ENCODE results near the gene MOB3B.

- TF ChIP-seq TCF4 (CRISPR knock-in tag; IDR thresholded peaks at IDR 0.05; ENCODE audit: borderline replicate concordance) (no peak), ZNF565 (CRISPR knock-in tag; conservative IDR thresholded peaks at IDR 0.05; ENCODE audit: low read depth) (no peak), BACH2 (CRISPR knock-in tag; IDR thresholded peaks at IDR 0.05; ENCODE audit: borderline replicate concordance) (no peak), OSR1 (CRISPR knock-in tag; IDR thresholded peaks at IDR 0.05) (no peak), GLIS3 (CRISPR knock-in tag; IDR thresholded peaks at IDR 0.05) (no peak), CREB5 (CRISPR knock-in tag; IDR thresholded peaks at IDR 0.05; ENCODE audit: low read depth) (no peak), PPARA (CRISPR knock-in tag; IDR thresholded peaks at IDR 0.05; ENCODE audit: borderline replicate concordance) (no peak), TOX (CRISPR knock-in tag; IDR thresholded peaks at IDR 0.05; ENCODE audit: borderline replicate concordance) (no peak), ZC3H10 (CRISPR knock-in tag; IDR thresholded peaks at IDR 0.05) (no peak)
- TF ChIP-seq, protein P1, sequence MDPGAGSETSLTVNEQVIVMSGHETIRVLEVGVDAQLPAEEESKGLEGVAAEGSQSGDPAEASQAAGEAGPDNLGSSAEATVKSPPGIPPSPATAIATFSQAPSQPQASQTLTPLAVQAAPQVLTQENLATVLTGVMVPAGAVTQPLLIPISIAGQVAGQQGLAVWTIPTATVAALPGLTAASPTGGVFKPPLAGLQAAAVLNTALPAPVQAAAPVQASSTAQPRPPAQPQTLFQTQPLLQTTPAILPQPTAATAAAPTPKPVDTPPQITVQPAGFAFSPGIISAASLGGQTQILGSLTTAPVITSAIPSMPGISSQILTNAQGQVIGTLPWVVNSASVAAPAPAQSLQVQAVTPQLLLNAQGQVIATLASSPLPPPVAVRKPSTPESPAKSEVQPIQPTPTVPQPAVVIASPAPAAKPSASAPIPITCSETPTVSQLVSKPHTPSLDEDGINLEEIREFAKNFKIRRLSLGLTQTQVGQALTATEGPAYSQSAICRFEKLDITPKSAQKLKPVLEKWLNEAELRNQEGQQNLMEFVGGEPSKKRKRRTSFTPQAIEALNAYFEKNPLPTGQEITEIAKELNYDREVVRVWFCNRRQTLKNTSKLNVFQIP (CRISPR knock-in tag; IDR thresholded peaks at IDR 0.05; ENCODE audit: borderline replicate concordance, low read depth), result no peak
- TF ChIP-seq, protein P2, sequence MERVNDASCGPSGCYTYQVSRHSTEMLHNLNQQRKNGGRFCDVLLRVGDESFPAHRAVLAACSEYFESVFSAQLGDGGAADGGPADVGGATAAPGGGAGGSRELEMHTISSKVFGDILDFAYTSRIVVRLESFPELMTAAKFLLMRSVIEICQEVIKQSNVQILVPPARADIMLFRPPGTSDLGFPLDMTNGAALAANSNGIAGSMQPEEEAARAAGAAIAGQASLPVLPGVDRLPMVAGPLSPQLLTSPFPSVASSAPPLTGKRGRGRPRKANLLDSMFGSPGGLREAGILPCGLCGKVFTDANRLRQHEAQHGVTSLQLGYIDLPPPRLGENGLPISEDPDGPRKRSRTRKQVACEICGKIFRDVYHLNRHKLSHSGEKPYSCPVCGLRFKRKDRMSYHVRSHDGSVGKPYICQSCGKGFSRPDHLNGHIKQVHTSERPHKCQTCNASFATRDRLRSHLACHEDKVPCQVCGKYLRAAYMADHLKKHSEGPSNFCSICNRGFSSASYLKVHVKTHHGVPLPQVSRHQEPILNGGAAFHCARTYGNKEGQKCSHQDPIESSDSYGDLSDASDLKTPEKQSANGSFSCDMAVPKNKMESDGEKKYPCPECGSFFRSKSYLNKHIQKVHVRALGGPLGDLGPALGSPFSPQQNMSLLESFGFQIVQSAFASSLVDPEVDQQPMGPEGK (CRISPR knock-in tag; IDR thresholded peaks at IDR 0.05; ENCODE audit: borderline replicate concordance), result no peak
Observed at GRCh38 chr9:27377147-27377807, 152.3 kb downstream of the MOB3B start.

Measured in SK-N-SH treated with all-trans-retinoic acid at 6 μM for 48 hours (cell line).